ELR (cell line): ENCODE results near the gene ABCF2.

ENCODE experiments used
- DNase-seq: peaks from one replicate; pipeline ENCODE4 v3.0.0-alpha.2; 2015; ENCODE audit warnings: low read depth

Gene ABCF2

GRCh38 chr7:151242159-151243044, 15.4 kb upstream of the ABCF2 start:
- no peak for DNase-seq

- DNase-seq: no peak
These were observed 14.7 kb upstream of the ABCF2 start for GRCh38 chr7:151241755-151242096.

DNA sequence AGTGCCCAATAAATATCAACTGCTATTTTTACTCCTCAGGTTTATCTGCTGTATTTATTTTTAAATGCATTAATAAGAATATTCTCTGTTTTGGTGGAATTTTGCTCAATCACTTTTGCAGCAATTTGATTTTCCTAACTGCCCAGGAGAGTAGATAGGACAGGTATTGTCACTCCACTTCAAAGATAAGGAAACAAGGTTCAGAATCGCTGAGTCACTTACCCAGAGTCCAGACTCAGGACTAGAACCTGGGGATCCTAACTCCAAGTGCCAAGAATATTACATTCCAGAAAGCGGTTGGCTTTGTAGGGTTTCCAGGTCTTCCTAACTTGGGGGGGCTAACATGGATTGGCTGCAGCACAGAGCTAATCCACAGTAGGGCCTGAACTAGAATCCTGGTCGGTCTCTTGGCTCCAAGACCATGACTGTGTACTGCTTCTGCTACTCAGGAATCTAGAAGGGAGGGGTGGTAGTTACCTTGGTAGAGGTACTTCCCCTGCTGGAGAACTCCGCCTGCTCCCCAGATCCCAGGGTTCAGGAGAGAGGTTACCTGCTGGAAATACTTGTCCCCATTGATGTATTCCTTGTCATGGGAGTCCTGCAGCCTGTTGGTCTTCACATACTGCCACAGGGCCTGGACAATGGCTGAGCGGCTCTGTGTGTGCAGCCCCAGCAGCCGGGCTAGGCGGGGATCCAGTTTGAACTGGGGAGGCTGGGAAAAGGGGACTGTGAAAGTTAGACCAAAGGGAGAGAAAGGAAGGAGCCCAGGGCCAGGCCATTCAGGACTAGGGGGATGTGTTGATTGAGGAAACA, 14.1 kb upstream of the ABCF2 start:
- no peak for DNase-seq

GRCh38 chr7:151240536-151240935, 13.5 kb upstream of the ABCF2 start:
- no peak for DNase-seq

- DNase-seq: no peak
These were observed 12.9 kb upstream of the ABCF2 start for GRCh38 chr7:151239837-151240459.

DNA sequence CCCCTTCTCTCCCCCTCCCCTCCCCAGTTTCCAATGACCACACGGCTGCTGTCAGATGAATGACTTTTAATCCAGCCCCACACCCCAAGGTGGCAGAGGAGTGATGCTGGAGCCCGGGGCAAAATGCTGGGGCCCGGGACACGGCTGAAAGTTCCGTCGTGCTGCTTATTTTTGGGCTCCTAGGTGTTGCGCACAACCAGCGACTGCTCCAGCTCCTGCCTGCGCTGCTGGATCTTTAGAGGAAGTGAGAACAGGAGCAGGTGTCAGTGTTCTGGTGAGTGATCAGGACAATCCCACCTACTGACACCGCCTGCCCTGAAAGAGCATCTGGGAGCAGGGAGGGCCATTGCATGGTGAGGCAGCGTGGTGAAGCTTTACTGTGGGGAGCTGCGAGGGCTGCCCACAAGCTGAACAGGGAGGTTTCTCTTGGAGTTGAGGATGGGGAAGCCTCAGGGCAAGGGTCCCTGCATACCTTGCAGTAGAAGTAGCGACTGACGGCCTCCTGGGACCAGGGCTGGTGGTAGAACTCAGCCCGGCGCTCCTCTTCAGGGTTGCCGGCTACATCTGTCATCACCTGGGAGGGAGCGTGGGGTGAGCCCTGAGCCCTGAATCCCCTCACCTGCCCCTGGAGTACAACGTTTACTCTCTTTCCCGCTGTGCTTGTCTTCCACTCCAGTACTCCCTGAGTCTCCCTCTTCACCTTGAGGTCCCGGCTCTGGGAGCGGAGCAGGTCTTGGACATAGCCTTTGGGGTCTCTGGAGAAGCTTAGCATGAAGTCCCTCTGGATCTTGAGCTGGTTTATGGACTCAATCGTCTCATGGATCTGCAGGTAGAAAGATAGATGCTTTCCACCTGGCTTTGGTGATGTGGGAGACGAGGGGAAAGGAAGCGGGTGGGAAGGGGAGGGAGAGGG, 12.2 kb upstream of the ABCF2 start:
- no peak for DNase-seq

DNA sequence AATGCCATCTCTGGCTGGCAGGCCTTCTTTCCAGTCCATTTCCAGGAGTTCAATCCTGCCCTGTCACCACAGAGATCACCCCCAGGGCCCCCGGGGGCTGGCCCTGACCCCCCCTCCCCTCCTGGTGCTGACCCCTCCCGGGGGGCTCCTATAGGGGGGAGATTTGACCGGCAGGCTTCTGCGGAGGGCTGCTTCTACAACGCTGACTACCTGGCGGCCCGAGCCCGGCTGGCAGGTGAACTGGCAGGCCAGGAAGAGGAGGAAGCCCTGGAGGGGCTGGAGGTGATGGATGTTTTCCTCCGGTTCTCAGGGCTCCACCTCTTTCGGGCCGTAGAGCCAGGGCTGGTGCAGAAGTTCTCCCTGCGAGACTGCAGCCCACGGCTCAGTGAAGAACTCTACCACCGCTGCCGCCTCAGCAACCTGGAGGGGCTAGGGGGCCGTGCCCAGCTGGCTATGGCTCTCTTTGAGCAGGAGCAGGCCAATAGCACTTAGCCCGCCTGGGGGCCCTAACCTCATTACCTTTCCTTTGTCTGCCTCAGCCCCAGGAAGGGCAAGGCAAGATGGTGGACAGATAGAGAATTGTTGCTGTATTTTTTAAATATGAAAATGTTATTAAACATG, 11.3 kb upstream of the ABCF2 start:
- DNase-seq: no peak

DNA sequence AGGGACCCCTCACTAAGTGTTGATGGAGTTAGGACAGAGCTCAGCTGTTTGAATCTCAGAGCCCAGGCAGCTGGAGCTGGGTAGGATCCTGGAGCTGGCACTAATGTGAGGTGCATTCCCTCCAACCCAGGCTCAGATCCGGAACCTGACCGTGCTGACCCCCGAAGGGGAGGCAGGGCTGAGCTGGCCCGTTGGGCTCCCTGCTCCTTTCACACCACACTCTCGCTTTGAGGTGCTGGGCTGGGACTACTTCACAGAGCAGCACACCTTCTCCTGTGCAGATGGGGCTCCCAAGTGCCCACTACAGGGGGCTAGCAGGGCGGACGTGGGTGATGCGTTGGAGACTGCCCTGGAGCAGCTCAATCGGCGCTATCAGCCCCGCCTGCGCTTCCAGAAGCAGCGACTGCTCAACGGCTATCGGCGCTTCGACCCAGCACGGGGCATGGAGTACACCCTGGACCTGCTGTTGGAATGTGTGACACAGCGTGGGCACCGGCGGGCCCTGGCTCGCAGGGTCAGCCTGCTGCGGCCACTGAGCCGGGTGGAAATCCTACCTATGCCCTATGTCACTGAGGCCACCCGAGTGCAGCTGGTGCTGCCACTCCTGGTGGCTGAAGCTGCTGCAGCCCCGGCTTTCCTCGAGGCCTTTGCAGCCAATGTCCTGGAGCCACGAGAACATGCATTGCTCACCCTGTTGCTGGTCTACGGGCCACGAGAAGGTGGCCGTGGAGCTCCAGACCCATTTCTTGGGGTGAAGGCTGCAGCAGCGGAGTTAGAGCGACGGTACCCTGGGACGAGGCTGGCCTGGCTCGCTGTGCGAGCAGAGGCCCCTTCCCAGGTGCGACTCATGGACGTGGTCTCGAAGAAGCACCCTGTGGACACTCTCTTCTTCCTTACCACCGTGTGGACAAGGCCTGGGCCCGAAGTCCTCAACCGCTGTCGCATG, 10.5 kb upstream of the ABCF2 start:
- DNase-seq: no peak

- DNase-seq: no peak
These were observed 9.4 kb upstream of the ABCF2 start for GRCh38 chr7:151236406-151236805.

DNA sequence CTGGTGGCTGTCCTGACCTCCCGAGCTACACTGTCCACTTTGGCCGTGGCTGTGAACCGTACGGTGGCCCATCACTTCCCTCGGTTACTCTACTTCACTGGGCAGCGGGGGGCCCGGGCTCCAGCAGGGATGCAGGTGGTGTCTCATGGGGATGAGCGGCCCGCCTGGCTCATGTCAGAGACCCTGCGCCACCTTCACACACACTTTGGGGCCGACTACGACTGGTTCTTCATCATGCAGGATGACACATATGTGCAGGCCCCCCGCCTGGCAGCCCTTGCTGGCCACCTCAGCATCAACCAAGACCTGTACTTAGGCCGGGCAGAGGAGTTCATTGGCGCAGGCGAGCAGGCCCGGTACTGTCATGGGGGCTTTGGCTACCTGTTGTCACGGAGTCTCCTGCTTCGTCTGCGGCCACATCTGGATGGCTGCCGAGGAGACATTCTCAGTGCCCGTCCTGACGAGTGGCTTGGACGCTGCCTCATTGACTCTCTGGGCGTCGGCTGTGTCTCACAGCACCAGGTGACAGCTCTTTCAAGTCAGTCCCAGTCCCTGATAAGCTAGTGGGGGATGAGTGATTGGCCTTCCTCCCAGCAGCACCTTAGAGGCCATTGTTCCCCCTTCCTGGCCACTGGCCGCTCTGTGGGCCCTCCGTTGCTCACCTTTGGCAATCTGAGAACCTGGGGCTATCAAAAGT, 8.2 kb upstream of the ABCF2 start:
- no peak for DNase-seq

DNA sequence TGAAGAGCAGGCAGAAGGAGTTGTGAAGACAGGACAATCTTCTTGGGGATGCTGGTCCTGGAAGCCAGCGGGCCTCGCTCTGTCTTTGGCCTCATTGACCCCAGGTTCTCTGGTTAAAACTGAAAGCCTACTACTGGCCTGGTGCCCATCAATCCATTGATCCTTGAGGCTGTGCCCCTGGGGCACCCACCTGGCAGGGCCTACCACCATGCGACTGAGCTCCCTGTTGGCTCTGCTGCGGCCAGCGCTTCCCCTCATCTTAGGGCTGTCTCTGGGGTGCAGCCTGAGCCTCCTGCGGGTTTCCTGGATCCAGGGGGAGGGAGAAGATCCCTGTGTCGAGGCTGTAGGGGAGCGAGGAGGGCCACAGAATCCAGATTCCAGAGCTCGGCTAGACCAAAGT, 6.8 kb upstream of the ABCF2 start:
- no peak for DNase-seq

- DNase-seq: peak; percentile 91
These were observed 6.1 kb upstream of the ABCF2 start for GRCh38 chr7:151232917-151233701.

GRCh38 chr7:151232091-151232916, 5.3 kb upstream of the ABCF2 start, which contains the start of gene CHPF2:
Gene CHPF2, plus strand, starts transcription at chr7:151232483. Its CDS starts 1,529 bp downstream, at chr7:151234012.
- peak; percentile 90 for DNase-seq

- no peak for DNase-seq
These were observed 4.1 kb upstream of the ABCF2 start for GRCh38 chr7:151231080-151231479.

DNA sequence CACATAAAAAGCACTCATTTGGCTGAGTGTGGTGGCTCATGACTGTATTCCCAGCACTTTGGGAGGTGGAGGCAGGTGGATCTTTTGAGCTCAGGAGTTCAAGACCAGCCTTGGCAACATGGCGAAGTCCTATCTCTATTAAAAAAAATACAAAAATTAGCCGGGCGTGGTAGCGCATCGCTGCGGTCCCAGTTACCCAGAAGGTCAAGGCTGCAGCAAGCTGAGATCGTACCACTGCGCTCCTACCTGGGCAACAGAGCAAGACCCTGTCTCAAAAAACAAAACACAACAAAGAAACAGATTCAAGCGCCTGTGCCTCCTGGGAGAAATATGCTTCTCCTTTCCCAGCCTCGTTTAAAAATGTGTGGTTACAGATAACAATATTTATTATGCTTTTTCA, 2.2 kb upstream of the ABCF2 start:
- DNase-seq: no peak

DNA sequence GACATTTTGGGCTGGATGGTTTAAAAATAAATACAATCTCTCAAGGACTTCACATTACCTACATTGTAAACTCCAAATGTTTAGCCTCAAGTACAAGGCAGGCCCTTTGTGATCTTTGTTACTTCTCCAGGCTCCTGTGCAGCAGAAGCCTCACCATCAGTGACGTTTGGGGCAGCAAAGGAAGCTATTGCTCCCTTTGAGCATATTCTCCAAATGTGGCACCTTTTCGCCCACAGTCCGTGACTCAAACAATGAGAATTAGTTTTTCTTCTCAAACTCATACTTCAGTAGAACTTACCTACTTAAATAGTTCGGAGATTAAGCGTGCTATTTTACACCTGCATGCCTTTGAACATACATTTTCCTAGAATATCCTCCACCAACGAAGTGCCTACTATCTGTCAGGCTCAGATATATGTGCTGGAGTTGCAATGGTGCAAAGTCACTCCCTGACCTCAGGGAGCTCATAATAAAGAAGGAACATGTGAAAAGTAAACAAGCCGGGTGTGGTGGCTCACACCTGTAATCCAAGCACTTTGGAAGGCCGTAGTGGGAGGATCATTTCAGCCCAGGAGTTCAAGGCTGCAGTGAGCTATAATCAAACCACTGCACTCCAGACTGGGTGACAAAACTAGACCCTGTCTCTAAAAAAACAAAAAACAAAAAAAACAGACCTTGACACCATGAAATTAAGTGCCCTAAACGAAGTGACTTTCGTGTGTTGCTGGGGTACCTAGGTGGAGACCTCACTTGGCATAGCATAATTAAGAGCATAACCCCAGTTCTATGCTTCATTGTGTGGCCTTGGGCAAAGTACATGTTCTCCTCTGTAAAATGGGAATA, 1.2 kb upstream of the ABCF2 start:
- DNase-seq: no peak

GRCh38 chr7:151226560-151226874, 488 bp downstream of the ABCF2 start:
- DNase-seq: no peak
